Calu3 (cell line): Measurements from ENCODE around the gene EXD1. TPM values are rescaled to one million over a fixed set of nuclear protein-coding genes. Genes with fewer than 3 reads are reported as not detected.
"Not testable (repeated sequence)": the region's sequence is repeated elsewhere in the genome, so short reads cannot be mapped to it uniquely, and the experiment has no call there.

Experiments used
- BruUV-seq: library from RNA; stranded (reverse); fragments of 400-500 nt; replicated peaks from 2 replicates; lab custom pipeline; 2021; lab: Mats Ljungman, UMichigan
- CTCF ChIA-PET: fragments of 300-600 bp; sonication (Branson Sonifier 250); formaldehyde crosslinking; loops from one replicate; lab custom pipeline; 2022; ENCODE audit warnings: antibody characterized with exemption; lab: Charles Lee
- DNase-seq: peaks from one replicate; pipeline ENCODE4 v3.0.0; 2022
- H3K27ac Mint-ChIP-seq: one replicate; pipeline ENCODE4 v1.8.0; 2022; ENCODE audit warnings: mixed read lengths; ENCODE audit not compliant: unreplicated experiment
- H3K27me3 Mint-ChIP-seq: one replicate; pipeline ENCODE4 v1.8.0; 2022; ENCODE audit warnings: mixed read lengths; ENCODE audit not compliant: unreplicated experiment
- H3K36me3 Mint-ChIP-seq: one replicate; pipeline ENCODE4 v1.8.0; 2022; ENCODE audit warnings: mild to moderate bottlenecking, moderate library complexity, mixed read lengths; ENCODE audit not compliant: insufficient read depth, unreplicated experiment
- H3K4me1 Mint-ChIP-seq: one replicate; pipeline ENCODE4 v1.8.0; 2022; ENCODE audit warnings: mild to moderate bottlenecking, low read depth, mixed read lengths; ENCODE audit not compliant: unreplicated experiment
- H3K4me3 Mint-ChIP-seq: one replicate; pipeline ENCODE4 v1.8.0; 2022; ENCODE audit warnings: mild to moderate bottlenecking, low read depth, moderate library complexity, mixed read lengths; ENCODE audit not compliant: unreplicated experiment
- H3K9me3 Mint-ChIP-seq: one replicate; pipeline ENCODE4 v1.8.0; 2022; ENCODE audit warnings: low read depth, mixed read lengths; ENCODE audit not compliant: unreplicated experiment
- intact Hi-C: fragments of 100-400 bp; cut with micrococcal nuclease; formaldehyde crosslinking; loops from one replicate; pipeline ENCODE4 v1.10.0; 2022; ENCODE audit not compliant: unreplicated experiment
- total RNA-seq: library from RNA; stranded (reverse); gene quantifications from 2 replicates; pipeline ENCODE4 v1.2.3, GENCODE V29; 2022
- TF ChIP-seq, protein P1 (sequence below): fragments of 200-600 bp; IDR thresholded peaks from one replicate; pipeline ENCODE4 v1.8.0; 2022; ENCODE audit warnings: antibody characterized with exemption; ENCODE audit not compliant: unreplicated experiment

The EXD1 gene
- total RNA-seq, 1 experiment from 2014 or later: not detected

DNA sequence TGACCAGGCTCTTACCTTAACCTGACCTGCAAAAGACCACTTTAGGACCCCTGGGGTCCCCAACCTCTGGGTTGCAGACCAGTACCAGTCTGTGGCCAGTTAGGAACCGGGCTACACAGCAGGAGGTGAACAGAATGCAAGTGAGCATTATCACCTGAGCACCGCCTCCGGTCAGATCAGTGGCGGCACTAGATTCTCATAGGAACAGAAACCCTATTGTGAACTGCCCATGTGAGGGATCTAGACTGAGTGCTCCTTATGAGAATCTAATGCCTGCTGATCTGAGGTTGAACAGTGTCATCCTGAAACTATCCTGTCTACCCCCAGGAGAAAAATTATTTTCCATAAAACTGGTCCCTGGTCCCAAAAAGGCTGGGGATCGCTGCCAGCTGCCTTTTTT, 20.9 kb upstream of the EXD1 start:
- H3K27ac Mint-ChIP-seq: no peak overlapping the region
- TF ChIP-seq, protein P1, sequence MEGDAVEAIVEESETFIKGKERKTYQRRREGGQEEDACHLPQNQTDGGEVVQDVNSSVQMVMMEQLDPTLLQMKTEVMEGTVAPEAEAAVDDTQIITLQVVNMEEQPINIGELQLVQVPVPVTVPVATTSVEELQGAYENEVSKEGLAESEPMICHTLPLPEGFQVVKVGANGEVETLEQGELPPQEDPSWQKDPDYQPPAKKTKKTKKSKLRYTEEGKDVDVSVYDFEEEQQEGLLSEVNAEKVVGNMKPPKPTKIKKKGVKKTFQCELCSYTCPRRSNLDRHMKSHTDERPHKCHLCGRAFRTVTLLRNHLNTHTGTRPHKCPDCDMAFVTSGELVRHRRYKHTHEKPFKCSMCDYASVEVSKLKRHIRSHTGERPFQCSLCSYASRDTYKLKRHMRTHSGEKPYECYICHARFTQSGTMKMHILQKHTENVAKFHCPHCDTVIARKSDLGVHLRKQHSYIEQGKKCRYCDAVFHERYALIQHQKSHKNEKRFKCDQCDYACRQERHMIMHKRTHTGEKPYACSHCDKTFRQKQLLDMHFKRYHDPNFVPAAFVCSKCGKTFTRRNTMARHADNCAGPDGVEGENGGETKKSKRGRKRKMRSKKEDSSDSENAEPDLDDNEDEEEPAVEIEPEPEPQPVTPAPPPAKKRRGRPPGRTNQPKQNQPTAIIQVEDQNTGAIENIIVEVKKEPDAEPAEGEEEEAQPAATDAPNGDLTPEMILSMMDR: no peak
- no TSS peak for BruUV-seq

DNA sequence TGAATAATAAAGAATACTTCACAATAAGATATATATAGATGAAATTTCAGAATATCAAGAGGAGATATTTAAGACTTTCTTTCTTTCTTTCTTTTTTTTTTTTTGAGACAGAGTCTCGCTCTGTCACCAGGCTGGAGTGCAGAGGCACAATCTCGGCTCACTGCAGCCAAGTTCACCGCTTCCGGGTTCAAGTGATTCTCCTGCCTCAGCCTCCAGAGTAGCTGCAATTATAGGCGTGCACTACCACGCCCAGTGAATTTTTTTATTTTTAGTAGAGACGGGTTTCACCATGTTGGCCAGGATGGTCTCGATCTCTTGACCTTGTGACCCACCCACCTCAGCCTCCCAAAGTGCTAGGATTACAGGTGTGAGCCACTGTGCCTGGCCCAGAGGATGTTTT, 20.2 kb upstream of the EXD1 start:
- H3K9me3 Mint-ChIP-seq, H3K4me3 Mint-ChIP-seq, H3K27ac Mint-ChIP-seq, H3K4me1 Mint-ChIP-seq, BruUV-seq, H3K27me3 Mint-ChIP-seq, H3K36me3 Mint-ChIP-seq: not testable (repeated sequence)
- intact Hi-C loops: loop anchor here (10.0 kb wide), 1 partner anchor 84 kb away; the partner anchor contains the start of genes NUSAP1 and OIP5
- peak; percentile 10 for DNase-seq
- CTCF ChIA-PET: interaction anchor here (0.7 to 1.7 kb wide), 2 partner anchors 8 to 17 kb away, joined by 3 to 14 read pairs; no protein-coding TSS in a partner anchor

More for the DNA sequence above, 20.9 kb upstream of the EXD1 start:
- Mint-ChIP-seq H3K36me3 (peaks cover 4% of the 10 kb centered on the region), H3K4me1 (peaks cover 8% of the 10 kb centered on the region), H3K9me3 (no peaks in the 10 kb centered on the region), H3K4me3 (no peak overlapping the region), H3K27me3 (no peaks in the 10 kb centered on the region)
- CTCF ChIA-PET: no interaction called here
- intact Hi-C loops: loop anchor here (10.0 kb wide), 1 partner anchor 83 kb away; the partner anchor contains the start of genes NUSAP1 and OIP5
- no peak for DNase-seq

DNA sequence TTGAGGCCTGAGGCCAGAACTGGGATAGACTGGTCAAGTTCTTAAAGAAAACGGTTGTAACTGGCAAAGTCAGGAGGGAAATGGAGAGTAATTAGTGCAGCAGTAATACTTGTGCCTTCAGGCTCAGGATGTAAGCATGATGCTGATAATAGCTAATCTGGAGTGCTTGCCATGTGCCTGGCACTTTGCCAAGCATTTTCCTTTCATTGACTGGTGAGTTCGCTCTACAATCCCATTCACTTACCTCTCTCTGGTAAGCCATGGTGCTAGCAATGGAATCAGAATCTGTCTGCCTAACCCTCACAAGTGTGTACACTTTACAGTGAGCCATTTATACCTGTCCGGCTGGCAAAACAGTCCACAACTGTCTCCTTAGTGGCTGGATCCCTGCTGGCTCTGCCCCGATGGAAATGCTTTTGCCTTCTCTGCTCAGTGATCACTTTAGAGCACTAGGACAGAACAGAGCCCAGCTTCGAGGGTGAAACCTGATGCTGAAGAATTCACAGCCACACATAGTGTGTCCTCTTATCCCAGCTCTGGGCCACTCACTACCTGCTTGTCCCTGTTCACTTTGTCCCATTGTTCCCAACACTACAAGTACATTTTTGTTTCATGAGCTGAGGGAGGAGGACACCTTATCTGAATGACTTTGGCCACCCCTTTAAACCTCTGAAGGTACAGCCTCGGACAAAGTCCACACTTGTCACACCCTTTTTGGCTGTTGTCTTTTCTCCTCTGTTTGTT, 10.8 kb upstream of the EXD1 start:
- CTCF ChIA-PET: interaction anchor here (0.6 to 2.0 kb wide), 3 partner anchors 8 to 230 kb away, joined by 3 to 5 read pairs (median 5); partner anchors contain the start of genes CHP1 and EXD1
- Mint-ChIP-seq H3K27me3 (no peaks in the 10 kb centered on the region), H3K36me3 (peaks cover 6% of the 10 kb centered on the region), H3K9me3 (no peaks in the 10 kb centered on the region), H3K4me1 (peaks cover 10% of the 10 kb centered on the region), H3K4me3 (no peak overlapping the region), H3K27ac (peak overlapping the region; percentile 50)
- TF ChIP-seq, protein P1: no peak
- no TSS peak for BruUV-seq
- DNase-seq: peak; percentile 52
- intact Hi-C loops: no loop called here

DNA sequence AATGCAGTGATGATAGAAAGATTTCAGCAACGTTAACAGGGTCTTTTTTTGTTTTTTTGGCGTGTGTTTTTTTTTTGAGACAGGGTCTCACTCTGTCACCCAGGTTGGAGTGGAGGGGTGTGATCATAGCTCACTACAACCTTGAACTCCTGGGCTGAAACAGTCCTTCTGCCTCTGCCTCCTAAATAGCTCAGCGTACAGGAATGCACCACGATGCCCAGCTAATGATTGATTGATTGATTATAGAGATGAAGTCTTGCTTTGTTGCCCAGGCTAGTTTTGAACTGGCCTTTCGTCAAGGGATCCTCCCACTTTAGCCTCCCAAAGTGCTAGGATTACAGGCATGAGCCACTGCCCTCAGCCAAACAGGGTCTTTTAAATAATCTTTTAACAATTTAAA, 7.5 kb upstream of the EXD1 start:
- Mint-ChIP-seq H3K4me3 (no peak overlapping the region), H3K36me3 (peaks cover 6% of the 10 kb centered on the region), H3K4me1 (peaks cover 14% of the 10 kb centered on the region), H3K27me3 (no peaks in the 10 kb centered on the region), H3K9me3 (no peaks in the 10 kb centered on the region), H3K27ac (no peak overlapping the region)
- BruUV-seq: no TSS peak
- no peak for DNase-seq
- CTCF ChIA-PET: no interaction called here
- TF ChIP-seq, protein P1: no peak
- intact Hi-C loops: no loop called here
